Right lobe of liver (tissue), 4 donors: ENCODE data around the gene ADAMTS7.

Experiments
- POLR2A ChIP-seq: fragments of 450-650 bp; IDR thresholded peaks from one replicate; pipeline ENCODE4 v1.6.1; 2017; ENCODE audit warnings: antibody characterized with exemption, mild to moderate bottlenecking
- TF ChIP-seq, protein P1 (sequence below), 4 donors: fragments of 200-600 bp in 3 of 4; fragments of 450-650 bp in 1 of 4; IDR thresholded peaks; one replicate each; pipeline versions ENCODE4 v1.5.1 to v1.8.0; 2016 to 2022; ENCODE audit warnings: antibody characterized with exemption in 4 of 4, mild to moderate bottlenecking in 2 of 4
- donor health status: DM: no; HTN: no; CAD: no.
- donor health status: DM: no; HTN: no; CAD: no.
- donor health status: DM: no; HTN: yes; CAD: no.

DNA sequence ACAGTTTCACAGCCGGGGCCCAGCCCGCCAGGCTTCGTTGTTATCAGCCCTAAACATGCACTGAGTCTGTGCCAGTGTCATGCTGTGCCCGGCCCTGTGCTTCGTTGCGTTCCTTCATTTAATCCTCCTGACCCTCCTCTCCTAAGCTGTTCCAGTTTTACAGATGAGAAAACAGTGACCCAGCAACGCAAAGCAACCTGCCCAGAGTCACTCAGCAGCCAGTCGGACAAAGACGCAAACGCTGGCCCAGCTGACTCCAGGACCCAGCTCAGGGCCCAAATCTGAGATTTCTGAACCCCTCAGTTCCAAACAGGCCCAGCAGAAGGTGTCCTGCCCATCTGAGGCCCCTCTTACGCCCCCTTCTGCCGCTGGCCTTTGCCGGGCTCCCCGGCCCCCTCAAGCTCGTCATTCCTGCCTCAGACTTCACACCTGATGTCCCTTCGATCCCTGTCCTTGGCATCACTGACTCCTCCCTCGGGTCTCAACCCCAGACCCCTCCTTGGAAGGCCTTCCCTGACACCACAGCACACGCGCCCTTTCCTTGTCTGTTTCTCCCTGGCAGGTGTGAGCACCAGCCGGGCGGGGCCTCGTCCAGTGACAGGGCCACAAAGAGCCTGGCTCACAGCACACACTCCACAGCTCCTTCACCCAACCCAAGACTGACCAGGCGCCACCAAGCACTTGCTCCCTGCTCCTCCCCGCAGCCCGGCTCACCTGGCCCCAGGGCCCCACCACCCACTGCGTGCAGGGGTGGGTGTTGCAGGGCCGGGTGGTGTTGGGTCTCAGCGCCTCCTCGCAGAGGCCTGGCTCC is 48.1 kb downstream of the ADAMTS7 start:
- TF ChIP-seq, protein P1, sequence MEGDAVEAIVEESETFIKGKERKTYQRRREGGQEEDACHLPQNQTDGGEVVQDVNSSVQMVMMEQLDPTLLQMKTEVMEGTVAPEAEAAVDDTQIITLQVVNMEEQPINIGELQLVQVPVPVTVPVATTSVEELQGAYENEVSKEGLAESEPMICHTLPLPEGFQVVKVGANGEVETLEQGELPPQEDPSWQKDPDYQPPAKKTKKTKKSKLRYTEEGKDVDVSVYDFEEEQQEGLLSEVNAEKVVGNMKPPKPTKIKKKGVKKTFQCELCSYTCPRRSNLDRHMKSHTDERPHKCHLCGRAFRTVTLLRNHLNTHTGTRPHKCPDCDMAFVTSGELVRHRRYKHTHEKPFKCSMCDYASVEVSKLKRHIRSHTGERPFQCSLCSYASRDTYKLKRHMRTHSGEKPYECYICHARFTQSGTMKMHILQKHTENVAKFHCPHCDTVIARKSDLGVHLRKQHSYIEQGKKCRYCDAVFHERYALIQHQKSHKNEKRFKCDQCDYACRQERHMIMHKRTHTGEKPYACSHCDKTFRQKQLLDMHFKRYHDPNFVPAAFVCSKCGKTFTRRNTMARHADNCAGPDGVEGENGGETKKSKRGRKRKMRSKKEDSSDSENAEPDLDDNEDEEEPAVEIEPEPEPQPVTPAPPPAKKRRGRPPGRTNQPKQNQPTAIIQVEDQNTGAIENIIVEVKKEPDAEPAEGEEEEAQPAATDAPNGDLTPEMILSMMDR (IDR thresholded peaks at IDR 0.05): no peak
- TF ChIP-seq POLR2A: no peak
